GM06990 (cell line): ENCODE measurements around the gene TLL1.
A peak's percentile ranks its signal among the peaks of the same experiment; 100 is the strongest.

ENCODE experiments used
- DNase-seq: peaks from one replicate; pipeline ENCODE4 v3.0.0-alpha.2; 2011; ENCODE audit not compliant: insufficient read length; ENCODE audit errors: extremely low read depth
- H3K27me3 ChIP-seq: replicated peaks from 2 replicates; pipeline ENCODE4 v1.6.0; 2011; ENCODE audit warnings: low read length; ENCODE audit not compliant: control insufficient read depth, insufficient read depth
- H3K36me3 ChIP-seq: 2 replicates; pipeline ENCODE4 v1.5.1; 2011; ENCODE audit warnings: low read length; ENCODE audit not compliant: control insufficient read depth, insufficient read depth
- H3K4me3 ChIP-seq: replicated peaks from 2 replicates; pipeline ENCODE4 v1.5.1; 2011; ENCODE audit warnings: low read depth, mild to moderate bottlenecking, control low read depth, low read length
- CTCF ChIP-seq: IDR thresholded peaks from 2 replicates; pipeline ENCODE4 v1.5.1; 2011; ENCODE audit warnings: low read length, control low read depth, mild to moderate bottlenecking, inconsistent platforms; ENCODE audit not compliant: insufficient read depth, poor library complexity, severe bottlenecking

TLL1 gene

GRCh38 chr4:165894159-165894558 is 21.1 kb downstream of the TLL1 start:
- TF ChIP-seq CTCF = no peak
- Histone ChIP-seq H3K36me3 (no peaks in the 10 kb centered on the region), H3K4me3 (no peak overlapping the region)

DNA sequence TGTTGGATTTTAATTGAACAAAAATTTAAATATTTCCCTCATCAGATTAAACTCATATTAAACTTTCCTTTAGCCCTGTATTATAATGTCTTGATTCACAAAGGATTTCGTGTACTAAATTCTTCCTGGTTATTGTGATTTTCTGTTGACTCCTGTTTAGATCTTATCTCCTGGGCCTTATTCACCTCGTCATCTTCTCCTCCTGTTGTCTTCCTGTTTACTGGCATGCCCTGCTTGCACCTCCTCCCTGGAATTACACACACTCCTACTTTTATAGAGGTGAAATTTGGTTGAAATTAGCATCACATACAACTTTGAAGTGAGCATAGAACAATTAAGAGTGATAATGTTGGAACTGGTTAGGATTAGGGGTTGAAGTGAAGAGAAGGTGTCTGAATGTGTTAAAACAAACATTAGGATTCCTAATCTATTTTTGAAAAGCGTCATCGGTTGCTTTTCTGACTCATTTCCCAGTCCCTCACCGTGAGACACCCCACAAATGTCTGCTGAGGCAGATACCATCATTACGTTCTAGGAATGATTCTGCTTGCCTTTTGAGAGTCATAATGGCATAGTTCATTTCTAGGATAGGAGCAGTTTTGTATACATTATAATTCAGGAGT is 32.5 kb downstream of the TLL1 start:
- DNase-seq = no peak
- no peak for TF ChIP-seq CTCF
- Histone ChIP-seq H3K36me3 (no peaks in the 10 kb centered on the region), H3K4me3 (no peak overlapping the region), H3K27me3 (no peaks in the 10 kb centered on the region)

More at GRCh38 chr4:165894159-165894558, 21.1 kb downstream of the TLL1 start:
- DNase-seq = no peak
- no peaks in the 10 kb centered on the region for H3K27me3 ChIP-seq

DNA sequence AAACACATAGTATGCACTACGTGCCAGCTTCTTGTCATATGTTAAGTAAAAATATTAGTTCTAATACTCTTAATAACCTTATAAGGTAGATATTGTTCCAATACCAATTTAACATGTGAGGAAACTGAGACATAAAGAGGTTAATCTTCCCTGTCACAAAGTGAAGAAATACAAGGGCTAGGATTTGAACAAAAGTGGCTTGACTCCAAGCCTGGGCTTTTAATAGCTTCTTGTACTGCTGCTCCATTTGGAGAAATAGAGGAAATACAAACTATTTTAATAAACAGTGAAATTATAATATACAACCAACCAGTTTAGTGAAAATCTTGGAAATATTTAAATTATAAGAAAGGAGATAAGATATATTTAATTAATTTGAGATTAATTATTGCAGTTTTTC is 33.2 kb downstream of the TLL1 start:
- H3K27me3 ChIP-seq = no peaks in the 10 kb centered on the region
- no peak for DNase-seq
- no peaks in the 10 kb centered on the region for H3K36me3 ChIP-seq
- no peak for TF ChIP-seq CTCF
- no peak overlapping the region for H3K4me3 ChIP-seq

DNA sequence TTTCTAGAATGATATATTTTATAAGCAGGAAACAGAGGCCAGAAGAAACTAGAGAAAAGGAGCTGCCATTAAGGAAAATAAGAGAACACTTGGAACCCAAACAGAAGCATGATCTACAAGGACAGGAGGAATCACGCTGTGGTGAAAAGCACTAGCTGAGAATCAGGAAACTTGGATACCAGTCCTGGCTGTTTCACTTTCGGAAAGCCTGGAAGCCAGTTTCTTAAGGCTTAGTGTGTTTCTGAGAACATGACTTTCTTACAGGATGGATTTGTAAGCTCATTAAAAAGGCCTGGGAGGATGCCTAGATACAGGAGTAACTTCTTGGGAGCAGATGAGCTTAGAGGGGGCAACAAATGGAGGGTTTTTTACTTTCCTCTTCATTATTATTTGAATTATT is 36.9 kb downstream of the TLL1 start:
- DNase-seq = no peak
- TF ChIP-seq CTCF = no peak
- no peaks in the 10 kb centered on the region for H3K36me3 ChIP-seq
- H3K4me3 ChIP-seq = no peak overlapping the region
- no peaks in the 10 kb centered on the region for H3K27me3 ChIP-seq

GRCh38 chr4:165915215-165915614 is 42.2 kb downstream of the TLL1 start:
- no peak overlapping the region for H3K4me3 ChIP-seq
- H3K36me3 ChIP-seq = no peaks in the 10 kb centered on the region
- no peak for TF ChIP-seq CTCF
- H3K27me3 ChIP-seq = no peaks in the 10 kb centered on the region; the same call in 1 of the 2 replicates
- DNase-seq = no peak

GRCh38 chr4:165921546-165921945 is 48.5 kb downstream of the TLL1 start:
- no peaks in the 10 kb centered on the region for H3K36me3 ChIP-seq
- H3K4me3 ChIP-seq = no peak overlapping the region
- peak; percentile 12 for DNase-seq
- no peaks in the 10 kb centered on the region; the same call in 1 of the 2 replicates for H3K27me3 ChIP-seq
- no peak for TF ChIP-seq CTCF
